UCSD-AML1 (cell line): ENCODE measurements around the gene SMIM27.

Experiments used
- DNase-seq: peaks from one replicate; lab custom pipeline; 2025; ENCODE audit not compliant: unreplicated experiment; lab: John Stamatoyannopoulos, UW

SMIM27 gene

DNA sequence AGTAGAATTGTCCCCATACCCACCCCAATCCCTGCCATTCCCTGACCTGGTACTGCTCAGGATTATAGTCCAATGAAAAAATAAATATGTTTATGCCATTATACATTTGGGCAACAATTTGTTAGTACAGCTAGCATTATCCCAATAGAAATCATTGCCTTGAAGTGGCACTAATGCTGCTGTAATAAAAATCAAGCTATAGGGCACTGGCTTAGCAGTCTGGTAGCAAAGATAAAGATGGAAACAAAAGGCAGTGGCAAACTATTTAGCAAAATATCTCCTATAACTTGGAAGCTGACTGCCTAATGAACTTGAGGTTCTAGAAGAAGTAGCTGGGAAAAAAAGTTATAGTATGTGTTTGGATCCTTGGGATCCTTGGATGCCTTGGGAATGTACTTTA, 2.5 kb downstream of the SMIM27 start:
- no peak for DNase-seq

GRCh38 chr9:32558408-32558934, 6.3 kb downstream of the SMIM27 start:
- no peak for DNase-seq

DNA sequence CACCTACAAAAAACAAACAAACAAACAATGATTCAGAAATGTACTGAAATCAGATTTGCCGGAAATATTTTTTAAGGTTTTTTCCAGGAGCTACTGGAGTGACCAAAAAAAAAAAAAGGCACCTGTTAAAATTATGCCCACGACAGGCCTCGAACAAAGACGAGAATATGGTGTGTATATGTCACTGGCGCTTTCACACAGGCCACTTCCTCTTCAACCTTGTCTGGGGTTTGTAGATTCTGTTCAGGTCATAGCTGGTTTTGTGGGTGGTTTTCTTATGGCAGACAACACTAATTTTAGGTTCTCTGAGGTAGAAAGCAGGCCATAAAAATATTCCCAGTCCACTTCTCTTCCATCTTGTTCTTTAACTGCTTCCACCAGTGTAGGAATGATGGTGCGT, 13.8 kb downstream of the SMIM27 start:
- DNase-seq: no peak

DNA sequence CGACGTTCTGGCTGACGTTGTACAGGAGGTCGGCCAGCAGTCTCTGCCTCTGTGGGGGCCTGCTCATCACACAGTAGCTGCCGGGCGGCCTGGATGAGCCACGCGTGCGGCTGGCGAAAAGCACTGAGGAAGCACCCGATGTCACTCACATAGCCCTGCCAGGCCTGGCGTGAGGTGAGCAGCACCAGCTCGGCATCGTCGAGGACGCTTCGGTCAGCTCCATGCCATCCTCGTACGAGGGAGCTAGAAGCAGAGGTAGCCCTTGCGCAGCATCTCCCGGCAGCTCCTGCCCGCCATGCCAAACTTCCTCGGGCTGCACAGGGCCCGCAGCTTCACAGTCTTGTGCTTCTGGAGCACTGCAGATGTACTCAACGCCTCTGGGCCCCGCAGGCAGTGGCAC, 14.6 kb downstream of the SMIM27 start:
- no peak for DNase-seq

- no peak for DNase-seq
Measured at GRCh38 chr9:32570262-32570661, 18.1 kb downstream of the SMIM27 start.

DNA sequence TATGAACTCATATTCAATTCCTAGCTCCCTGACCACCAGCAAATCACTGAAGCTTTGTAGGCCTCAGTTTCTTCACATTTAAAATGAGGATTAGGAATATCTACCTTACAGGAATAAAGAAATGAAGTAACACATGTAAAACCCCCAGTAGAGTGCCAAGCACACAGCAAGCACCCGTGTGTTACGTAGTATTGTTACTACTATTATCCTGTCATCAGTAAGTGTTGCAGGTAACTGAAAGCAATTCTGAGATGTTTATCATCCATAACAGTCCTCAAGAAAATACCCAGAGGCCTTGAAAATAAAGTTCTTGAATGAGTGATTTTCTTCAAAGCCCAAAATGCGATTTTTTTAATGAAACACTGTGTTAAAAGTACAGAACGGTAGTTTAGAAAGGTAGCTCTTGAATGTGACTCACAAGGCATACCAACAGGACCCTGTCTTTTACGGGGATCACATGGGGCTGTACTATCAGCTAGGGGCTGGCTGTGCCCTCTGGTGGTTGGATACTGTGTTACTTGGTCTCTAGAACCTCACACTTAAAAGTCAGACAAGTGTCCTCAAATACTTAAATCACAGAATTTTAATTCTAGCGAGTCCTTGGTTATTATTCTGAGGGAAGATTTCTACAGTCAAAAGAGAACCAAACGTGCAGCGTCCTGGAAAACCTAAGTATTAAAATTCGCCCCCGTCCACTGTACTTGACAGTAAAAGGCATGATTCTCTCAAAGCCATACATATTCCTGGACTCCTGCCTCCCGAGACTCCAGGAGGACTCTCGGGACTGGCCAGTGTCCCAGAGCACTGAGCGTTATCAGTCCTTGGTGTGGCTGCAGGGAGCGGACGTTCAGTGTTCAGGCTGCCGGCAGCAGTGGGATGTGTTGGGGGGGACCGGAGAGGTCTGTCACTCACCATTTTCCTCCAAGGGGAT, 20.1 kb downstream of the SMIM27 start:
- peak; percentile 52 for DNase-seq

DNA sequence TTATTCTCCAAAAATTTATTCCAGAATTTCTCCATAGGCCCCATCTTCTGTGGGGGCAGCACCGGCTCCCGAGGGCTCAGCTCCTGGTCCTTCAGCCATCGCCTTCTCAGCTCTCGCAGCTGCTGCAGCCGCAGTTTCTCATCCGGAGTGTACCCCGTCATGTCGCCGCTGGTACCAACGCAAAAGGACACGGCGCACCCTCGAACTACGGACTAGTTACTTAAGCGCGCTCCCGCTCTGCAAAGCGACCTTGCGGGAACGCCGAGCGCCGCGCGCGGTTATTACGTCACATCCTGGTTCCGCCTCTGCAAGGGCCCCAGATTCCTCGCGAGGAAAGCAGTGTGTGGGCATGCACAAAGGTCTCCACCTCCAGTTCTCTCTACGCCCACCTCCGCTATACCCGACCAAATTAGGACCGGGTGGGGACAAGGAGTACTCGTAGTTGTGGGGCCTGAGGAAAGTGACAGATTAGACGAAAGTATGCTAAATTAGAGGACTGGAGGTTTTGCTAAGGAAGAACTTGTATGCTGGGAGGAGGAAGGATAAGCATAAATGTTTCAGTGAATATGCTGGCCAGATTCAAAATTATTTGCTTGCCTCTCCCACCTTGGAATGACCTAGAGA, 20.9 kb downstream of the SMIM27 start, which contains the start of gene NDUFB6:
Gene NDUFB6, minus strand, starts transcription at position 260 of the 624 bp plus-strand sequence. Its CDS starts 99 bp downstream, at position 161.
- DNase-seq: peak; percentile 93

DNA sequence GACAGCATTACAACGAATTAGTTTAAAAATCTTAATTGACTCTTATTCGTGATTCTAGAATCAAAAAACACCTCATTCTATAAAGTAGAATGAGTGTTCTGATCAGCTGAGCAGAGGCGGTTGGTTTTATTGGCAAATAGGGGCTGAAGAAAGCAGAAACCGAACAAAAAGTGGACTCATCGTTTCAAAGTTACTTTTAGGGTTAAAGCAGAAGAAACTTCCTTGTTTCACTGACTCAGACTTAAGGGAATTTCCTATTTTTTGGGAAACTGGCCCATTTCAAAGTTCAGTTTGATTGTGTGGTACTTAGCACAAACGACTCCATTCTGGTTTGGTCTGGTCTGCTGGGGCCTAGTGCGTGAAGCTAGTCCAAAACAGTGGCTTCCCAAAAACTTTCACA, 21.7 kb downstream of the SMIM27 start:
- no peak for DNase-seq

GRCh38 chr9:32574858-32575257, 22.7 kb downstream of the SMIM27 start:
- DNase-seq: no peak

DNA sequence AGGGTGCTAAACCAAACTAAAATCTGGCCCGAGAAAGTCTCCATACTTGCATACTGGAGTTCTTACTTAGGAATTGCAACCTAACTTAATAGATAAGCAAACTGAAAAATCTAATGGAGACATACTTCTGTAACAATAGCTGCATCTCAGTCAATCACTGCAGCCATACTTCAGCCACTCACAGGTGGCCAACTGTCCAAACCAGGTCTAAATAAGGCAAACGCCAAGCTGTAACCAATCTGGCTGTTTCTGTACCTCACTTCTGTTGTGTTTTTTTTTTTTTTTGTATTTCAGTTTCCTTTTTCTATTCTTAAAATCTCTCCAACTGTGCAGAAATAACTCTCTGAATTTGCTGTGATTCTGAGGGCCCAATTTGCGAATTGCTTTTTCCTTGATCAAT, 25.2 kb downstream of the SMIM27 start:
- no peak for DNase-seq

DNA sequence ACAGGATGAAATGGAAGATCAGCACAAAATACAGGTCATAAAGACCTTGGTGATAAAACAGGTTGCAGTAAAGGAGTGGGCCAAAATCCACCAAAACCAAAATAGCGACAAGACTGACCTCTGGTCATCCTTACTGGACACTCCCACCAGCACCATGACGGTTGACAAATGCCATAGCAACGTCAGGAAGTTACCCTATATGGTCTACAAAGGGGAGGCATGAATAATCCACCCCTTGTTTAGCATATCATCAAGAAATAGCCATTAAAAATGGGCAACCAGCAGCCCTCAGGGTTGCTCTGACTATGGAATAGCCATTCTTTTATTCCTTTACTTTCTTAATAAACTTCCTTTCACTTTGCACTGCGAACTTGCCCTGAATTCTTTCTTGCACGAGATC, 26.8 kb downstream of the SMIM27 start:
- DNase-seq: no peak

GRCh38 chr9:32579706-32580331, 27.7 kb downstream of the SMIM27 start:
- peak; percentile 57 for DNase-seq

GRCh38 chr9:32580631-32581300, 28.6 kb downstream of the SMIM27 start:
- no peak for DNase-seq

GRCh38 chr9:32581512-32582143, 29.5 kb downstream of the SMIM27 start:
- DNase-seq: no peak

DNA sequence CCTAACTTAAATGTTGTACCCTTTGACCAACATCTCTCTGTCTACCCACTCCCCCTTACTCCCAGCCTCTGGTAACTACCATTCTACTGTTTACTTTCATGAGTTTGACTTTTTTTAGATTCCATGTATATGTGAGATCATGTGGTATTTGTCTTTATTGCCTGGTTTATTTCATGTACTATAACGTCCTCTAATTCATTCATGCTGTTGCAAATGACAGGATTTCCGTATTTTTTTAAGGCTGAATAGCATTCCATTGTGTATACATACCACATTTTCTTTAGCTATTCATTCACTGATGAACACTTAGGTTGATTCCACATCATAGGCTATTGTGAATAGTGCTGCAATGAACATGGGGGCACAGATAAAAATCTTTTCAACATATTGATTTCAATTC, 32.7 kb downstream of the SMIM27 start:
- DNase-seq: no peak

GRCh38 chr9:32587901-32588300, 35.8 kb downstream of the SMIM27 start:
- DNase-seq: no peak

DNA sequence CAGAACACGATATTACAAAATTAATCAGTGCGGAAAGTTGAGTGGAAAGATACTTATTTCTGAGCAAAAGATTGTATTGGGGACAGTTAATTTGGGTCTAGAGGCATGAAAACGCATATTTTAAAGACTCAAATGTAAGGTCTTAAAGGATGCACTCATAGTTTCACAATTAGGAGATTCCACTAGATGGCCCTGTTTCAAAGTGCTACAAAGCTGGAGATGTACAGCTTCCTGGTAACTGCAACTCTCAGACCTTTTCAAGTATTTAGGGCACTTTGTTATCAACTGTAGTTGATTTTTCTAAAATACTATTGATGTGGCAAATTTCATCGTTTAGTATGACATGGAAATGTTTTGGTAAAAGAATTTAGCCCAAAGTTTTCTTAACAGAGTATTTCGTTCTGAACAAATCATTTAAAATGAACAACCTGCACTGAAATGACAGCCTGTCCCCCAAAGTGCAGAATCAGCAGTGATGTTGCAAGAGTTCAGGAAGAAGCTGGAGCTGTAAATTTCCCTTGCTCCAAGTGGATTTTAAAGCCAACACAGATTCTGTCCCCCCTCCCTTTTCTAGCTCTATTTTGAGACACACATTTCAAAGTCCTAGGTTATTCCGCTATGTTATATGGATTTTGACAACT, 37.1 kb downstream of the SMIM27 start:
- DNase-seq: no peak

DNA sequence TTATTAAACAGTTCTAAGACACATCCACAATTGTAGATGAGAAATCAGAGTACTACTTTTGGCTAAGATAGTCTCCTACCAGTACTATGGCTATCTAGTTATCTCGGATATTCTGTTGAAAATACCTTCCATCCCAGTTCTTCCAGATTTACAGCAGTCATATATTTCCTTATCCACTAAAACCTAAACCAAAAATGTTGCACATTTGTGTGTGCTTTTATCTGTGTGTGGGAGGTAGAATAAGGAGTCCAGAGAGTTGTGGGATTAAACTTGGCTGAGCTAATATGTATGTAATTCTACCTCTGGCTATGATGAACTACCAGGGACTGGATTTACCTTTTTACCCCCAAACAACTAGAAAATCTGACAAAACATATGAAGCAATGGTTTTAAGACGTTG, 38.3 kb downstream of the SMIM27 start:
- no peak for DNase-seq

GRCh38 chr9:32590898-32591297, 38.8 kb downstream of the SMIM27 start:
- DNase-seq: no peak
